IPS-18a (cell line): Measurements from ENCODE around the gene HOXC4.

Experiments
- H3K27ac ChIP-seq: one replicate; pipeline ENCODE4 v1.5.1; 2013; ENCODE audit warnings: low read length
- H3K27me3 ChIP-seq: one replicate; pipeline ENCODE4 v1.6.1; 2013; ENCODE audit warnings: mild to moderate bottlenecking, low read length; ENCODE audit not compliant: control insufficient read depth, insufficient read depth
- H3K36me3 ChIP-seq: one replicate; pipeline ENCODE4 v1.6.1; 2013; ENCODE audit warnings: low read depth, low read length; ENCODE audit not compliant: control insufficient read depth
- H3K4me1 ChIP-seq: one replicate; pipeline ENCODE4 v1.6.1; 2013; ENCODE audit warnings: low read depth, low read length; ENCODE audit not compliant: control insufficient read depth
- H3K4me3 ChIP-seq: one replicate; pipeline ENCODE4 v1.5.1; 2013; ENCODE audit warnings: low read length
- H3K9ac ChIP-seq: one replicate; pipeline ENCODE4 v1.6.1; 2013; ENCODE audit warnings: mild to moderate bottlenecking, low read length, moderate library complexity
- H3K9me3 ChIP-seq: one replicate; pipeline ENCODE4 v1.6.1; 2013; ENCODE audit warnings: low read depth, low read length; ENCODE audit not compliant: control insufficient read depth

HOXC4 gene

DNA sequence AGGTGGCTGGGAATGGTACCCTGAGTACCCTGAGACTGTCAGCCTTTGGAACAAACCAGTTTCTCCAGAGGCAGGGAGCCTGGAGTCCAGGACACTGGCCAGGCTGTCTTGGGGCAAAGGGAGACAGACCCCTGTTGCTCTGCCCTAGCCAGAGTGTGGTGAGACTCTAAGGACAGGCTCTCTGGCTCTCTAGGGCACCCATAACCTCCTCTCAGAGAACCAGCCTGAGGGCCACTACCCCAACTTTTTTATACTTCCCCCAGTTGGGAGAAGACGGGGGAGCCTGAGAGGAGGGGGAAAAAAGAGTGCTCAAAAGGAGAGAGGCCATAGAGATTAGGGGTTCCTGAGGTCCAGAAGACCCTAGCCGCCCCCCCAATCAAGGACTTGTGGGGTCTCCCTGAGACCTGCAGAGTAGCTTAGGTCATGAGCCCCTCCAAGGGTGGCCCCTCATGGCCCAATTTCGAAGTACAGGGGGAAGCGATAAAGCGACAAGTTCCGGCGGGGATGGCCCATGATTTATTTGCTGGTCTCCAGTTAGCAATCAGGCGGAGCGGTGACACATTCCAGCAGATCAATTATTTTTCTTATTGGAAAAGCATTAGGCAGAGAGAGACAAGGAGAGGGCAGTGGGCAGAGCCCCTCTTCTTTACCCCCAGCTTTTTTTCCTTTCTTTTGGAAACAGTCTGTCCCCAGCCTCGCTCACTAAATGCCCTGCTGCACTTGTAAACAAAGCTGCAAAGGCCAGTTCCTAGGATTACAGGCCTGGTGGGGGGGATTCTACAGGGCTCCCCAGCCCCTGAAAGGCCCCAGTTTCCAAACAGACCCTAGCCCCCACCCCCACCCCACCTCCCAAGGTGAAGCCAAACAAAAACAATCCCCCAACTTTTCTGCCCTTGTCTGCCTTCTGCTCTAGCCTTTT is 43.3 kb upstream of the HOXC4 start:
- Histone ChIP-seq H3K9me3 (no peaks in the 10 kb centered on the region), H3K4me1 (peaks cover 4% of the 10 kb centered on the region), H3K27ac (no peak overlapping the region), H3K36me3 (no peaks in the 10 kb centered on the region), H3K9ac (no peak overlapping the region), H3K4me3 (no peak overlapping the region), H3K27me3 (peaks cover 100% of the 10 kb centered on the region)

DNA sequence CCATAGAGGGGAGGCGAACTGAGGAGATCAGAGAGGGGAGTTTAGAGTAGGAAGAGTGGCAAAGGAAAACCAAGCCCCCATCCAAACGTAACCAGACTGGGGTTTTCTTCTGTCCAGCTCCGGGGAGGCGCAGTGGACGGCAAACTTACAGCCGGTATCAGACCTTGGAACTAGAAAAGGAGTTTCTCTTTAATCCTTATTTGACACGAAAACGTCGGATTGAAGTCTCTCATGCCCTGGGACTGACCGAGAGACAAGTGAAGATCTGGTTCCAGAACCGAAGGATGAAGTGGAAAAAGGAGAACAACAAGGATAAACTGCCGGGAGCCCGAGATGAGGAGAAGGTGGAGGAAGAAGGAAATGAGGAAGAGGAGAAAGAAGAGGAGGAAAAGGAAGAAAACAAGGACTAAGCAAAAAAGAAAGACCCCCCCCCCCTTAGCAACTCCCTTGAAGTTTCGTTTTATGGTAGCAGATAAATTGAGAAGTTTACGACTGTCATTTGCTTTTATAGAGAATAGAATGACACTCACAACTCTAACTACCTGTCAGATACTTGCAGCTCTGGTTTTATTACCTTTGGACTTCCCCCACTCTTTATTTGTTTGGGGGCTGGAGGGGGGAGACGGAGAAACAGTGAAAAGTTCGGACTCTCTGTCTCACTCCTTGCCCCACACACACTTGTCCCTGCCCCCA is 42.5 kb upstream of the HOXC4 start:
- Histone ChIP-seq H3K4me3 (no peak overlapping the region), H3K36me3 (no peaks in the 10 kb centered on the region), H3K27ac (no peak overlapping the region), H3K27me3 (peaks cover 100% of the 10 kb centered on the region), H3K4me1 (peaks cover 4% of the 10 kb centered on the region), H3K9me3 (no peaks in the 10 kb centered on the region), H3K9ac (no peak overlapping the region)

DNA sequence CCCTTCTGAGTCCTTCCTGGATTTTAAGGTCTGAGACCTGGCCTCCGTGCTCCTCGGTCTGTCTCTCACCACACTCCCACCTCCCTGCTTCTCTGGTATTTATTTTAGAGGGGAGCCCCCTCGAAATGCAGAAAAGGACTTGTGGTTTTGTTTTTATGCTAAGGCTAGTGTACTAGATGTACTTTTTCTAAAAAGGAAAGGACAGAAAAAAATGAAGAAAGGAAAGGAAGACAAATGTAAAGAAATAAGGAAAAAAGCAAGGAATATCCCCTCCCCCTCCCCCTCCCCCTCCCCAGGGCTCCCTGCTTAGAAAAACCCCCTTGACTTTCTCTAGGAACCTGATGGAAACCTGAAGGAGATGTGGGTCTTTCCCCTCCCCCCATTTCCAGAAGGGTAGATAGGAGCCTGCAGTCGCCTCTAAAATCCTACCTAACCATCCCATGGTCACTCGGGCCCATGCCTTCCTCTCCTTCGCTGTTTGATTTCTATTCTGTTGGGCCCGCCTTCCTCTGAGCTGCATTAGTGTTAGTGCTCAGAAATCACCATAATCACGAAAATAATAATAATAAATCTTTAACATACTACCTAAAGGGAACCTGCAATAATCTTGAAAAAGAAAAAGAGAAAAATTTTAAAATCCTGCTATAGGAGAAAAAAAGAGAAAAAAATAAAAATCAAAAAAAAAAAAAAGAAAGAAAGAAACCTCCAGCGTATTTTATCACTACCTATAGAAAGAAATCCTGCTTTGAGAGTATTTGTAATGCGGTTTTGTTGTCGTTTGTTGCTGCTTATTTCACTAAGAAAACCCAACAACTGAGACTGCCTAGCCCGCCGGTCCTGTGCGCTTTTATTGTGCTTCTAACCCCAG is 41.7 kb upstream of the HOXC4 start:
- Histone ChIP-seq H3K9ac (no peak overlapping the region), H3K9me3 (no peaks in the 10 kb centered on the region), H3K4me3 (no peak overlapping the region), H3K4me1 (peaks cover 4% of the 10 kb centered on the region), H3K27ac (no peak overlapping the region), H3K36me3 (no peaks in the 10 kb centered on the region), H3K27me3 (peaks cover 100% of the 10 kb centered on the region)

DNA sequence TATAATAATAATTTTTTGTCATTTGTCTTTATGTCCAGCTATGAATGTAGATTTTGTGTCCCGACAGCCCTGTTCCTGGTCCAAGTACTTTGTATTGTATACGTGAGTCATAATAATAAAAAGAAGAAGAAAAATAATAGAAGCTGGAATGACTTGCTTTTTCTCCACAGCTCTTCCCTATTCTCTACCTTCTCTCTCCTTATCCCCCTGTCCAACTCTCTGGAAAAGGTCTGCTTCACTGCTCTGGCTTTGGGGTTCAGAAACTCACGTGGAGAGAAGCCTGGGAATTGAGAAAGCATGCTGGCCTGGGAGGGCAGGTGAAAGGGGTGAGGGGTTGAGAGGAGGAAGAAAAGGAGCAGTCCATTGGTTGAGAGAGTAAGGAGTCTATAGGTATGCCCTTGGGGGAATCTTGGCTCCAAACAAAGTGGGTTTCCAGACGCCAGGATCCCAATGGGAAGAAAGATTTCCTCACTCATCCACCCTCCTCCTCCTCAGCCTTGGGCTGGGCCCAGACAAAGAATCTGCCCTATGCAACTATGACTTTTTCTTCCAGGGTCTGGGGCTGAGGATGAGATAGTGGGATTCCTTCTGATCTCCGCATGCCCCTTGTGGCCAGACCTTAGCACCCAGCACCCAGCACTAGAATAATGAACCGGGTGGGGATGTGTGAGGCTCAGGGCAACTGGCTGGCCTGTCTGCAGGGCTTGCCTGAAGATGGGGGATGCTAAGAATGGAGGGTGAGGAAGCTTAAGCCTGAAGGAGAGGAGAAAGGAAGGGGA is 40.8 kb upstream of the HOXC4 start:
- no peak overlapping the region for H3K27ac ChIP-seq
- no peak overlapping the region for H3K4me3 ChIP-seq
- H3K4me1 ChIP-seq, result peaks cover 7% of the 10 kb centered on the region
- H3K36me3 ChIP-seq, result no peaks in the 10 kb centered on the region
- no peak overlapping the region for H3K9ac ChIP-seq
- no peaks in the 10 kb centered on the region for H3K9me3 ChIP-seq
- peaks cover 100% of the 10 kb centered on the region for H3K27me3 ChIP-seq

DNA sequence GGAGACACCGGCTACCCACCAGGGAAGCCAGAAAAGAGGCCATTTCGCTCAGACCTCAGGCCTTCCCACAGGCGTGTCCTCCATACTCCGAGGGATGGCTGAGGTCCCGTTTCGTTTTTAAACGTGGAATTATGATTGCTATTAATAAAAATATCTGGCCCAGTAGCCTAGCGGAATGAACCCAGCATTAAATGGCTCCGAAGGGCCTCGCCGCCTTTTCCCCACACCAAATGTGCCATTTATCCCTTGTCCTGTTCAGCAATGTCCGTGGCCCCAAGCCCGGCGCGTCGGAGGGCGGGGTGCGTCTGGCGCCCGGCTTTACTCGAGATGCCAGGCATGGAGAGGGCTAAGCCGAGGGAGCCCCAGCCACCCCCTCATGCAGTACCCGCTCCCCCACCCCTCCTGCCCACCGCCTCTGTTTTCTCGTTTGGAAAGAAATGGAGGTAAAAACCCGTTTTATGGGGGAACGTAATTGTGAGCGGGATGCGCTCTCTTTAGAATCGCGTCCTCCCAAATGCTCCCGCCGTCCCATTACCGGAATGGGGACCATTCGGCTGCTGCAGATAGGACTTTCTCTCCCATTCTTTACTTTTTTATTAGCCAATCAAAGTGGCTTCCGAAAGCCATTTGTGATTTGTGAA is 39.1 kb upstream of the HOXC4 start:
- Histone ChIP-seq H3K9me3 (no peaks in the 10 kb centered on the region), H3K36me3 (no peaks in the 10 kb centered on the region), H3K9ac (no peak overlapping the region), H3K27me3 (peaks cover 100% of the 10 kb centered on the region), H3K4me1 (peaks cover 4% of the 10 kb centered on the region), H3K4me3 (no peak overlapping the region), H3K27ac (no peak overlapping the region)

DNA sequence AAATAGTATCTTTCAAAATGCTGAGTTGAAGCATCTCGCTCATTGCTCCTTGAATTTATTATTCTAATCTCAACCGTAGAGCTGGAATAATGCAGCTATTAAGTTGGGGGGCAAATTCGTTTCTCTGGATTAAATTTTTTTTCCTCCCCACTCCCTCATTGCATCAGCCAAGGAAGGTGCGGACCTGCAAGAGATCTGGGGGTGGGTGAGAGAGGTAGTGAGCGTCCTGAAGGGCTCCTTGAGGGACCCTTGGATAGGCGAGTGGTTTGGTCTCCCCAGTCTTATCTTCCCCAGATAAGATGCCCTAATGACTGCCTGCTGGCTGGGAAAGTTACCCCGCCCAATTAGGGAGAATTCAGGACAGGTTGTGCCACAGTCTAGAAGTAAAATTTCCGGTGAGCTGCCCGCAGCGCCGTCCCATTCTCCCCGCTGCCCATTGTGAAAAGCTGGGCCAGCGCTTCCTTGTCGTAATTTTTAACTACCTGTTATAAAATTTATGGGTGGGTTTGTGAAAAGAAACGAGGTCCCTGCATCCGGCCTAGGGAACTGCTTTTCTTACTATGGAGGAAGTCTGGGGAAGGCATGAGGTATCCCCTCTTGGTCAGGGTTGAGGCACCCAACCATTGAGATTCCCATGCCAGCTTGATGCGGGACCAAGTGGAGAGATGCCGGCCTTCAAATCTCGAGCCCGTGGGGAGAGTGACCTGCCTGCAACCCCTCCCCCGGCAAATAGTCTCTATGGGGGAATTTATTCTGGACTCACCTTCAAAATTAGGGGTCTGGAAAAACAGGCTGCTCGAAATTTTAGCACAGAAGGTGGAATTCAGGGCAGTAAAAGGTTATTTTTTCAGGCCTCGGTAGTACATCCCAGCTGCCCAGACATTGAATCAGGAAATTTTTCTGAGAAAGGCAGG is 38.4 kb upstream of the HOXC4 start:
- no peaks in the 10 kb centered on the region for H3K36me3 ChIP-seq
- peaks cover 100% of the 10 kb centered on the region for H3K27me3 ChIP-seq
- H3K9me3 ChIP-seq, result no peaks in the 10 kb centered on the region
- no peak overlapping the region for H3K27ac ChIP-seq
- H3K4me1 ChIP-seq, result peaks cover 4% of the 10 kb centered on the region
- H3K9ac ChIP-seq, result no peak overlapping the region
- H3K4me3 ChIP-seq, result no peak overlapping the region

DNA sequence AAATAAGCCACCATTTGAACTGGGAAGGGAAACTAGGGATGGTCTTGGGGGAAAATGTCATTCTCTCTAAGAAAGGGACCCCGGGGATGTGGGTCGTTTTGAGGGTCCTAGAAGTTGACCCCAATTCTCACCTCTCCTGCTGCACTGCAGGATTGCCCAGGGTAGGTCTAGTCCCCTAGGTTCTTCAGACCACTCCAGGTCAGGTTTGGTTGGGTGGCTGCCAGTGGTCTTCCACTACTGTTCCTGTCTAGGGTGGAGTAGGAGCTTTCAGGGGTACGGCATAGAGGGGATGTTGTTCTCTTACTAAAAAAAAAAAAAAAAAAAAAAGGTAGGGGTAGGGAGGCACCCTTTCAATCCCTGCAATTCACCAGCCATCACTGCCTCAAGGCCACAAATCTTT is 37.6 kb upstream of the HOXC4 start:
- H3K4me1 ChIP-seq, result peaks cover 4% of the 10 kb centered on the region
- H3K36me3 ChIP-seq, result no peaks in the 10 kb centered on the region
- H3K4me3 ChIP-seq, result no peak overlapping the region
- H3K27me3 ChIP-seq, result peaks cover 100% of the 10 kb centered on the region
- no peak overlapping the region for H3K27ac ChIP-seq
- H3K9me3 ChIP-seq, result no peaks in the 10 kb centered on the region
- H3K9ac ChIP-seq, result no peak overlapping the region

DNA sequence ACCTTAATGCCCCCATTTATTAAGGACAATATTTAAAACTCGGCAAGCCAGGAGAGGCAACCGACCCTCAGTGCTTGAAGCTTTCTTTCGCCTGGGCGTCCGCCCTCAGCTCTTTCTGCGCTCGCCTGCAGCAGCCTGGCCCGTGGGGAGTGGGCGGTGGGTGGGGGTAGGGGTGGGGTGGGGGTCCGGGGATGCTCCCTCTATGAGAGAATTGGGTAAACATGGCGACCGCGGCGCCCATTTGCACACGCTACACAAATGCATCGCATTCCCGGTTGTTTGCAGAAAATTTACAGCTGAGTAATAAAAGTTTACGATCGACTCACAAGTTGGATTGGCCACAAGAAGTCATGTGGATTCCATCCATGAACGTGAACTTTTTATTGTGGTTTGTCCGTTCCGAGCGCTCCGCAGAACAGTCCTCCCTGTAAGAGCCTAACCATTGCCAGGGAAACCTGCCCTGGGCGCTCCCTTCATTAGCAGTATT is 37.1 kb upstream of the HOXC4 start:
- no peak overlapping the region for H3K9ac ChIP-seq
- peaks cover 100% of the 10 kb centered on the region for H3K27me3 ChIP-seq
- no peaks in the 10 kb centered on the region for H3K36me3 ChIP-seq
- no peaks in the 10 kb centered on the region for H3K9me3 ChIP-seq
- H3K4me1 ChIP-seq, result peaks cover 4% of the 10 kb centered on the region
- H3K27ac ChIP-seq, result no peak overlapping the region
- no peak overlapping the region for H3K4me3 ChIP-seq

DNA sequence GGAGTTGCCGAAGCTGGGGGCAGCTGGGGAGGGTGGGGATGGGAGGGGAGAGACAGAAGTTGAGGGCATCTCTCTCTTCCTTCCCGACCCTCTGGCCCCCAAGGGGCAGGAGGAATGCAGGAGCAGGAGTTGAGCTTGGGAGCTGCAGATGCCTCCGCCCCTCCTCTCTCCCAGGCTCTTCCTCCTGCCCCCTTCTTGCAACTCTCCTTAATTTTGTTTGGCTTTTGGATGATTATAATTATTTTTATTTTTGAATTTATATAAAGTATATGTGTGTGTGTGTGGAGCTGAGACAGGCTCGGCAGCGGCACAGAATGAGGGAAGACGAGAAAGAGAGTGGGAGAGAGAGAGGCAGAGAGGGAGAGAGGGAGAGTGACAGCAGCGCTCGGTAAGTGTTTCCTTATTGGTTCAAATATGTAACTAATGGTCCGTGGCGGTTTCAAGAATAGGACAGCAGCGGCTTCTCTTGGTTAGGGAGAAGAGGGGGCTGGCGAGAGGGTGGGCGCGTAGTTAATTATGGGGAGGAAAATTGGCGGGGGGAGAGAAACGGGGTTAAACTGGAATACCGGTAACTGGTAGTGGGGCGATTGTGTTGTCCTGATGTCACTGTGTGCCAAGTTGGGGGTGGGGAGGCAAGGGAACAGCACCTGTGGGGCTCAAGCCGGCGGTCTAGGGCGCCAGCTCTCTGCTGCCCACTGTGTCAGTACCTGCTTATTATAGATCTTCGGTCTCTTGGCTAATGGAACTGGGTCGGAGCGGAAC is 36.4 kb upstream of the HOXC4 start:
- no peak overlapping the region for H3K9ac ChIP-seq
- peaks cover 100% of the 10 kb centered on the region for H3K27me3 ChIP-seq
- H3K4me3 ChIP-seq, result peak overlapping the region; percentile 40
- H3K9me3 ChIP-seq, result no peaks in the 10 kb centered on the region
- H3K36me3 ChIP-seq, result no peaks in the 10 kb centered on the region
- peaks cover 4% of the 10 kb centered on the region for H3K4me1 ChIP-seq
- no peak overlapping the region for H3K27ac ChIP-seq
